Measurements from ENCODE around the gene TNFRSF18. TPM values are rescaled to one million over a fixed set of nuclear protein-coding genes. Genes with fewer than 3 reads are reported as not detected.

TNFRSF18 gene
- total RNA-seq, 6 experiments from 2014 or later: 0.24 to 0.27 TPM; not detected in 4

GRCh38 chr1:1202831-1203560 lies 3.4 kb downstream of the TNFRSF18 start:
- TF ChIP-seq POLR2A (IDR thresholded peaks at IDR 0.05): no peak
- no peak for TF ChIP-seq CTCF (IDR thresholded peaks at IDR 0.05)
- no peaks in the 10 kb centered on the region for H3K36me3 ChIP-seq
- DNase-seq (peak in 2 of 3 donors; percentile 17 to 41), ATAC-seq (no peak)
- no peak overlapping the region for H3K27ac ChIP-seq
- no peak overlapping the region for H3K4me3 ChIP-seq
- 80% methylated on average over 4 of the region's 27 CpGs for WGBS (ENCODE audit: insufficient coverage, low coverage, low lambda C conversion rate, missing lambda C conversion rate)
- intact Hi-C loops (cut with DNase I): no loop called here
- H3K27me3 ChIP-seq: peaks cover 0 to 15% of the 10 kb centered on the region in 2 donors
- H3K9me3 ChIP-seq: no peaks in the 10 kb centered on the region
- H3K4me1 ChIP-seq: peaks cover 0 to 8% (median 0%) of the 10 kb centered on the region in 4 donors

- intact Hi-C loops (cut with DNase I): no loop called here
- peaks cover 0 to 5% (median 0%) of the 10 kb centered on the region in 4 donors for H3K4me1 ChIP-seq
- DNase-seq: peak in 2 of 3 donors; percentile 62 to 69
- no peak for TF ChIP-seq CTCF (IDR thresholded peaks at IDR 0.05)
- TF ChIP-seq POLR2A (IDR thresholded peaks at IDR 0.05): no peak
- H3K4me3 ChIP-seq: peak overlapping the region; percentile 6 to 32 (median 12)
- peaks cover 0 to 3% of the 10 kb centered on the region in 2 donors for H3K27me3 ChIP-seq
- no peaks in the 10 kb centered on the region for H3K9me3 ChIP-seq
- ATAC-seq: peak; percentile 6 to 66 (median 28)
- no peak overlapping the region for H3K27ac ChIP-seq
- no peaks in the 10 kb centered on the region for H3K36me3 ChIP-seq
- 0% methylated on average over 7 of the region's 109 CpGs for WGBS (ENCODE audit: insufficient coverage, low coverage, low lambda C conversion rate, missing lambda C conversion rate)
These were observed 5.2 kb downstream of the TNFRSF18 start for GRCh38 chr1:1200876-1201810.

- Histone ChIP-seq H3K27ac (no peak overlapping the region), H3K36me3 (no peaks in the 10 kb centered on the region), H3K4me1 (peaks cover 0 to 3% (median 0%) of the 10 kb centered on the region in 4 donors), H3K4me3 (no peak overlapping the region), H3K27me3 (no peaks in the 10 kb centered on the region), H3K9me3 (no peaks in the 10 kb centered on the region)
- TF ChIP-seq CTCF (IDR thresholded peaks at IDR 0.05): no peak
- no peak for TF ChIP-seq POLR2A (IDR thresholded peaks at IDR 0.05)
- WGBS (ENCODE audit: insufficient coverage, low coverage, low lambda C conversion rate, missing lambda C conversion rate): 30% methylated on average over 5 of the region's 31 CpGs
- DNase-seq (peak in 2 of 3 donors; percentile 23 to 37), ATAC-seq (peak in 1 of 4 donors; percentile 11)
- intact Hi-C loops (cut with DNase I): no loop called here
These were observed 6.2 kb downstream of the TNFRSF18 start for GRCh38 chr1:1199961-1200875.

Data from right lobe of liver (tissue), 6 donors.